Measurements from ENCODE around the gene C1QL2. TPM values are rescaled to one million over a fixed set of nuclear protein-coding genes. Genes with fewer than 3 reads are reported as not detected.

Gene C1QL2
- total RNA-seq, 6 donors from 2014 or later, result not detected

DNA sequence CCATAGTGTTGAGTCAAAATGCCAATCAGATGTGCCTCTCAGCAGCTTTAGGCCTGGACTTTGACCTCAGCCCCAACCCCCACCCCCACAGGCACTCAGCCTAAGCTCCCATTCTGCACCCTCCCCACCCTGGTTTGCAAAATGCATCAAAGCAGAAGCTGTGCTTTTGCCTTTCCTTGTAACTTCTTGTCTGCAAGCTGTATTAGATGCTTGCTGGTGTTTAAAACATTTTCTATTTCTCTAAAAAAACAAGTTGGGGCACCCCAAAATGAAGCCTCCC, 38.5 kb upstream of the C1QL2 start:
- no peak for DNase-seq
- TF ChIP-seq EP300 (IDR thresholded peaks at IDR 0.05) (no peak), POLR2AphosphoS5 (IDR thresholded peaks at IDR 0.05) (no peak), POLR2A (IDR thresholded peaks at IDR 0.05) (no peak)
- TF ChIP-seq, protein P1, sequence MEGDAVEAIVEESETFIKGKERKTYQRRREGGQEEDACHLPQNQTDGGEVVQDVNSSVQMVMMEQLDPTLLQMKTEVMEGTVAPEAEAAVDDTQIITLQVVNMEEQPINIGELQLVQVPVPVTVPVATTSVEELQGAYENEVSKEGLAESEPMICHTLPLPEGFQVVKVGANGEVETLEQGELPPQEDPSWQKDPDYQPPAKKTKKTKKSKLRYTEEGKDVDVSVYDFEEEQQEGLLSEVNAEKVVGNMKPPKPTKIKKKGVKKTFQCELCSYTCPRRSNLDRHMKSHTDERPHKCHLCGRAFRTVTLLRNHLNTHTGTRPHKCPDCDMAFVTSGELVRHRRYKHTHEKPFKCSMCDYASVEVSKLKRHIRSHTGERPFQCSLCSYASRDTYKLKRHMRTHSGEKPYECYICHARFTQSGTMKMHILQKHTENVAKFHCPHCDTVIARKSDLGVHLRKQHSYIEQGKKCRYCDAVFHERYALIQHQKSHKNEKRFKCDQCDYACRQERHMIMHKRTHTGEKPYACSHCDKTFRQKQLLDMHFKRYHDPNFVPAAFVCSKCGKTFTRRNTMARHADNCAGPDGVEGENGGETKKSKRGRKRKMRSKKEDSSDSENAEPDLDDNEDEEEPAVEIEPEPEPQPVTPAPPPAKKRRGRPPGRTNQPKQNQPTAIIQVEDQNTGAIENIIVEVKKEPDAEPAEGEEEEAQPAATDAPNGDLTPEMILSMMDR (IDR thresholded peaks at IDR 0.05), result no peak
- no peaks in the 10 kb centered on the region for H3K36me3 ChIP-seq
- H3K4me1 ChIP-seq, result peaks cover 0 to 5% (median 2%) of the 10 kb centered on the region in 4 donors
- H3K27me3 ChIP-seq, result no peaks in the 10 kb centered on the region
- no peak overlapping the region for H3K4me3 ChIP-seq
- no peaks in the 10 kb centered on the region for H3K9me3 ChIP-seq
- ATAC-seq (ENCODE audit: low FRiP score in 2 of 2), result no peak
- H3K27ac ChIP-seq, result no peak overlapping the region

DNA sequence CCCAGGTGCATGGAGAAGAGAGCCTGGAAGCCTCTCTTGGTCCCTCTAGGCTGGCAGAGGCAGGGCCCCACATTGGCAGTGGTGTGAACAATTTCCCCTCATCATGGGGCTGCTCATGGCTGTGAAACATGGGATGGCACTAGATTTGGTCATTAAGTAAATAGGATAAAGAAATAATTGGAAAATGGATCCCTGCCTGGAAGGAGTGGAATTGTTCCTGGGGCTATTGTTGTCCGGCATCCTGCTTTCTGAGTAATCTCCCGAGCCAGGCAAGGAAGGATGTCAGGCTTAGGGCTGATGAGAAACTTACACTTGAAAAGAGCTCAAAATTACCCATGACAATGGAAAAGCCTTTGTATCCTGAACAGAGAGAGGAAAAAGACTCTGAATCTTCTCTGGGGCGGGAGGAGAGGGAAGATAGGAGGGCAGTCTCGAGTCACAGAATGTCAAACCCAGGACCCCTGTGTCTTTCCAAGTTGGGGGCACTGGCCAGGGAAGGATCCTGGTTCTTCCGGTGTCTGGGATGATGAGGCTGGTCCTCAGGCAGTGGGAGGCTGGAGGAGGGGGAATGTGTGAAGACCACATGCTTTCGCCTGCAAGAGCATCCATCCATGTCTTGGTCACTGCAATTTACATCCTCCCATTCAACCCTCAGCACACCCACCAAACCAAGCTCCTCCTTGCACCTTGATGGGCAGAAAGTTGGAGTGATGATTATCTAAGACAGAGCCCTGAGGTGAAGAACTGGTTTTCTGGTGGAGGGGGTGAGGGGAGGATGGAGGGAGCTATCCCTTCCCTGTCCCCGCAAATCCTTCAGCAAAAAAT, 38.0 kb upstream of the C1QL2 start:
- TF ChIP-seq POLR2A (IDR thresholded peaks at IDR 0.05), result no peak
- TF ChIP-seq EP300 (IDR thresholded peaks at IDR 0.05), result no peak
- TF ChIP-seq, protein P1 (IDR thresholded peaks at IDR 0.05), result no peak
- H3K4me3 ChIP-seq, result no peak overlapping the region
- ATAC-seq (ENCODE audit: low FRiP score in 2 of 2), result no peak
- peaks cover 0 to 5% (median 2%) of the 10 kb centered on the region in 4 donors for H3K4me1 ChIP-seq
- DNase-seq, result no peak
- H3K27ac ChIP-seq, result no peak overlapping the region
- H3K27me3 ChIP-seq, result no peaks in the 10 kb centered on the region
- WGBS, 2 donors, result 61 to 68% methylated on average over 7 of the region's 7 CpGs
- no peaks in the 10 kb centered on the region for H3K9me3 ChIP-seq
- no peaks in the 10 kb centered on the region for H3K36me3 ChIP-seq

DNA sequence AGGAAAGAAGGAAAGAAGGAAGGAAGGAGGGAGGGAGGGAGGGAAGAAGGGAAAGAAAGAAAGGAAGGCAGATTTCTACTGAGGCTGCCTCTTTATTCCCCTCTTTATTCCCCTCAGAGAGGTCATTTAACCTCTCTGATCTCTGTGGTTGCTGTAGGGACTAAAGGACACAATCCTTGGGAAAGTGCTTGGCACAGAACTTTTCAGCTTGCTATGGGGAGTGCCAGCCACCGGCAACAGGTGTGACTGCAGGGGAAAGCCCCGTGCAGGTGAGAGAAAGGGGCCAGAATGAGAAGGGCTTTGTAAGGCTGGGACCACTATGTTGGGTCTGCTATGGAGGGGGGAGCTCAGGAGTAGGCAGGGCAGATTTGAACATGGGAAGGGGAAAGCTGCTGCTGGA, 37.3 kb upstream of the C1QL2 start:
- no peak overlapping the region for H3K27ac ChIP-seq
- H3K4me1 ChIP-seq, result peaks cover 0 to 5% (median 2%) of the 10 kb centered on the region in 4 donors
- no peak for ATAC-seq (ENCODE audit: low FRiP score in 2 of 2)
- TF ChIP-seq POLR2AphosphoS5 (IDR thresholded peaks at IDR 0.05) (no peak), EP300 (IDR thresholded peaks at IDR 0.05) (no peak), POLR2A (IDR thresholded peaks at IDR 0.05) (no peak)
- TF ChIP-seq, protein P1 (IDR thresholded peaks at IDR 0.05), result no peak
- DNase-seq, result no peak
- H3K27me3 ChIP-seq, result no peaks in the 10 kb centered on the region
- no peak overlapping the region for H3K4me3 ChIP-seq
- H3K36me3 ChIP-seq, result no peaks in the 10 kb centered on the region
- 40 to 44% methylated on average over 2 of the region's 2 CpGs for WGBS, 2 donors
- H3K9me3 ChIP-seq, result no peaks in the 10 kb centered on the region

DNA sequence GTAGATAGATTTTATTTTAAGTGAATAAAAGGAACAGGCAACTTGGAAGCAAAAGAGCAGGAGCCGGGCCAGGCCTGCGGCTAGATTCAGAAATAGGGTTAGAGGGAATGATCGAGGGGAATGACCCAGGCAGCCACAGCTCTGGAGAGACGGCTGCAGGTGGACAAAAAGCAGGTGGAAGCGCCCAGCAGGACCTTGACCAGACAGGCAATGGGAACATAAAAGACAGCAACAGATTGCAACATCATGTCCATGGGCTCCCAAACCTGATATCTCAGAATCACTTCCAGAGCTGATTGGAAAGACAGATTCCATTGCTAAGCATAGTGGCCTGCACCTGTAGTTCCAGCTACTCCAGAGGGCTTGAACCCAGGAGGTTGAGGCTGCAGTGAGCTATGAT, 36.5 kb upstream of the C1QL2 start:
- Histone ChIP-seq H3K4me1 (peaks cover 0 to 5% (median 2%) of the 10 kb centered on the region in 4 donors), H3K36me3 (no peaks in the 10 kb centered on the region), H3K9me3 (no peaks in the 10 kb centered on the region), H3K4me3 (no peak overlapping the region), H3K27ac (no peak overlapping the region), H3K27me3 (no peaks in the 10 kb centered on the region)
- TF ChIP-seq EP300 (IDR thresholded peaks at IDR 0.05), result no peak
- no peak for TF ChIP-seq POLR2AphosphoS5 (IDR thresholded peaks at IDR 0.05)
- TF ChIP-seq POLR2A (IDR thresholded peaks at IDR 0.05), result no peak
- TF ChIP-seq, protein P1 (IDR thresholded peaks at IDR 0.05), result no peak
- no peak for DNase-seq
- 89% methylated on average over 5 of the region's 5 CpGs for WGBS, 2 donors
- ATAC-seq (ENCODE audit: low FRiP score in 2 of 2), result no peak

DNA sequence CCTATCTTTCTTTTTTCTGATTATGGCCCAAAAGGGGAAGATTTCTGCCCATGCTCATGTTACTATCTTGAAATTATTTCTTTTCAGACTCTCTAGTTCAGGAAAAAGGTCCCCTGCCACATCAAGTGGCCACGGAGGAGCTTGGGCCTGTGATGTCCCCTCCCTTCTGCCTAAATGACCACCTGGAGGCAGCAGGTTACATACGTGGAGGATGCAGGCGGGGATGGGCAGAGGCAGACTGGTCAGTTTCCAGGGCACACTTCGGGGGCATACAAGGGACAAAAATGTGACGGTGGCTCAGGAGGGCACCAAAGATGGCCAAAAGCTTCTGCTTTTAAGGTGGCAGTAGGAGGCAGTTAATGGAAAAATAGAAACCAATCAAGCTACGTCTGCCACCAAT, 34.3 kb upstream of the C1QL2 start:
- TF ChIP-seq POLR2A (IDR thresholded peaks at IDR 0.05), result no peak
- TF ChIP-seq, protein P1 (IDR thresholded peaks at IDR 0.05), result no peak
- no peak for TF ChIP-seq POLR2AphosphoS5 (IDR thresholded peaks at IDR 0.05)
- no peak for TF ChIP-seq EP300 (IDR thresholded peaks at IDR 0.05)
- no peak for DNase-seq
- Histone ChIP-seq H3K4me3 (no peak overlapping the region), H3K27me3 (no peaks in the 10 kb centered on the region), H3K27ac (no peak overlapping the region), H3K4me1 (peaks cover 0 to under 1% (median 0%) of the 10 kb centered on the region in 4 donors), H3K36me3 (no peaks in the 10 kb centered on the region), H3K9me3 (no peaks in the 10 kb centered on the region)
- no peak for ATAC-seq (ENCODE audit: low FRiP score in 2 of 2)
- WGBS, 2 donors, result 68 to 84% methylated on average over 6 of the region's 6 CpGs
